HS-27A (cell line): Measurements from ENCODE around the gene RPUSD1.
"Not testable (repeated sequence)": the region's sequence is repeated elsewhere in the genome, so short reads cannot be mapped to it uniquely, and the experiment has no call there.

ENCODE experiments used
- DNase-seq: peaks from one replicate; pipeline ENCODE4 v3.0.0-alpha.2; 2012; ENCODE audit warnings: low read depth, missing footprints

RPUSD1 gene

DNA sequence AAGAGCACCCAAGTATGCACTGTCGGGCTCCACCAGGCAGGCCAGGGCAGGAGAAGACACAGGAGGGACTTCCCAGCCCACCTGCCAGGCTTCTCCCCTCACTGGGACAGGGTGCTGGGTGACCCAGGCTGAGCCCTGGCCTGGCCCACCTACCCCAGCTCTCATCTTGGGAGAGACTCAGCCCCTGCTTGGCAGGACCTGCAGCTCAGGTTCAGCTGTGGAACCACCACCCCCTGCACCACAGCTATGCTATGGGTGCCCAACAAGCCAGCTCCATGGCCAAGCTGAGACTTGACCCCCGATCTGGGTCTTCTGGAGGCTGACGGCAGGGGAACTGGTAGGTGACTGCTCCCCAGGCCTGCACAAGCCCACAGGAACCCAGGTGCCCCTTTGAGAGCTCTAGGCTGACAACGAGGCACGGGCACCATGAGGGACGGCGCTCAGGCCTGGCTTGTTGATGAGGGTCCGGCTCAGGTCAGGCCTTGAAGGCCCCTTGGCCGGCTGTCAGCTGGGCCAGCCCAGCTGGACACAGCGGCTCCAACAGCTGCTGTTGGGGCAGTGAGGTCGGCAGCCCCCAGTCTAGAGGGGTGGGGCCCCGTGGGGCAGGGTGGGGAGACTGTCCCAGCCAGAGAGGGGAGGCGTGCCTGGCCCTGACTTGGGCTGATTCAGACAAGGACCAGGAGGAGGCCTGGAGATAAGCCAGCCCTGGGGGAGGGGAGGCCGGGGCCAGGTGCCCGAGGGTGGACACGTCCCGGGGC, 4.6 kb downstream of the RPUSD1 start:
- no peak for DNase-seq

DNA sequence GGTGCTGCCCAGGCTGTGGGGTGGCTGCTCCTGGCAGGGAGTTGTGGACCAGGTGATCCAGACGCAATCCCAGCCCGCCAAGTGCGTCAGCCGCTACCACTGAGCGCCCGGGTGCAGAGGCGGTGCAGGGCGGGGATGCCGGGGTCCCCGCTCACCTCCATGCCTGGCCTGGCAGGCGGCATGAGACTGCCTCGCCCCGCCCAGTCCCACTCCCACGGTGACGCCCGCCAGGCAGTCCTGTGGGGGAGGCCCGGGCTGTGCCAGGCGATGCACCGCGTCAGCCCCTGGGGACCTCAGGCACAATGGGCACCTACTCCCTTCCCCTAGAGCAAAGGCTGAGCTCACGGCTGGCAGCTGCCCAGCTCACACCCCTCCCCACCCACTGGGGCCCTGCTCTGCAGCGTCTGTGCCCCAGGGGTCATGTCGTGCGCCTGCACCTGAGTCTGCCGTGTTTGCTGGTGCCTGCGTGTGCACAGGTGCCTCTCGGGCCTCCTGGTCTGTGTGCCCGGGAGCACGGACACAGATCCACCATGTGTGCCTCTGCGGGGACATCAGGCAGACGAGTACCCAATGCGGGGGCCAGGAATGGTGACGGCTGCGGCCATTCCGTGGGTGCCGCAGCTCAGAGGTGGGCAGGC, 5.3 kb downstream of the RPUSD1 start:
- no peak for DNase-seq

DNA sequence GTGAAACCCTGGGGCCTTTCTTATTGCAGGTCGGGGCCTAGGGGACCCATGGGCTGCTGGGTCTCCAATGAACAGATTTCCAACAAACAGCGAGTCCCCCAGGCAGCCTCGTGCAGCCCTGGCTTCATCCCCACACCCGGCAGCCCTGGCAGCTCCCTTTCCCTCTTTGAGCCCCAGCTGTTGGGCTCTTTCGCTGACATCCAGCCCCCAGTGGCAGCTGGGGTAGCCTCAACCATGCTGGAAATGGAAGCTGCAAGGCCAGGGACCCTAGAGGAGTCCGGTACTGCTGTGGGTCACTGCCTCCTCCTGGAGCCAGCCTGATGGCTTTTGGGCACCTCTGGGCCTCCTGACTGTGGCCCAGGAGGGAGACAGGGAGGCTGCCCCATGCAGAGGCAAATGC, 5.9 kb downstream of the RPUSD1 start:
- DNase-seq = no peak

DNA sequence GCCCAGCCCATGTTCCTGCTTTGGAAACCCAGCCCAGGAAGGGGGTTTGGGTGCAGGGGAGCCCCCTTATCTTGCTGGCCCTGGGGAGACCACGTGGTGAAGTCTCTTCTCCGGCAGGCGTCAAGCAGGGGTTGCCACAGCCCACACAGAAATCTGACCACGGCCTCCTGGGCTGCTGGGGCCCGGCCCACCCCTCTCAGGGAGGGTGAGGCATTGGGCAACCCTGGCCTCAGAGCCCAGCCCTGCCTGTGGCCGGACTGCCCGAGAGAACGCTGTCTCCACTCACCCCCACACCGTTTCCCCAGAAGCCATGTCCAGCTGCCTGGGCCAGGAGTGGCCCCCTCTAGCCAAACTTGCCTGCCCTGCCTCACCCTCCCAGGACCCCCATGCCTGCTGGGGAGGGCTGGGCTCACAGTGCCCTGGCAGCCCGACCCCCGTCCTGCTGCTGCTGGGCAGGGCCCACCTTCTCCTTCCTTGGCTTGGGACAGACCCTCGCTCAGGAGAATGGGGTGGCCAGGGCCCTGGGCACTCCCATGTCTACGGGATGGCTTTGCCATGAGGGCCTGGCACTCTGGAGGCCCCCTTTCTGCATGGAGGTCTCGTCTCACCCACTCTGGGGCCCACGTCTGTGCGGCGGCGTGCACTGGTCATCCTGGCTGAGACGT, 6.7 kb downstream of the RPUSD1 start:
- DNase-seq = no peak

DNA sequence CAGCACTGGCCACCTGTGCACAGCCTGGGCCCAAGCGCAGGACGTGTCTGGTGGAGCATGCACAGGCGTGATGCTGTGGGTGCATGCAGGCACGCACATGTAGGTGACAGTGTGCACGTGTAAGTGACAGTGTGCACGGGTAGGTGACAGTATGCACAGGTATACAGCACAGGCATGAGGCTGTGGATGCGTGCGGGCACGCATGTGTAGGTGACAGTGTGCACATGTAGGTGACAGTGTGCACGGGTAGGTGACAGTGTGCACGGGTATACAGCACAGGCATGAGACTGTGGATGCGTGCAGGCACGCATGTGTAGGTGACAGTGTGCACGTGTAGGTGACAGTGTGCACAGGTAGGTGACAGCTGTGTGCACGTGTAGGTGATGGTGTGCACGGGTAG, 7.9 kb downstream of the RPUSD1 start:
- DNase-seq = no peak

DNA sequence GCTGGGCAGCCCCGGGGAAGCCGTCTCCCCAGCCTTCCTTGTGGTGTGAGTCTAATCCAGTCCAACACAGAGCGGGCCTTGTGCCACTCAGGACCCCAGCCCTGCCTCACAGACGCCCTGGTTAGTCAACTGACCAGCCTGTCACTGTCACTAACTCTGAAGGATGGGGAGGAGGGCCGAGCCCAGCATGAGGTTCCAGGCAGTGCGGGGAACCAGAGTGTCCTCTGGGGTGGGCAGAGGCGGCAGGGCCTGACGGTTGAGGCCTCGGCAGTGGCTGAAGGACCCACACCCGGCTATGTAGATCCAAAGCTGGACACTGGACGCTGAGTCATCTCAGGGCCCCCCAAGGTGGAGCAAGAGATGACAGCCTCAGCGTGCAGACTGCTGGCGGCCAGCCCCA, 8.6 kb downstream of the RPUSD1 start:
- DNase-seq = no peak

DNA sequence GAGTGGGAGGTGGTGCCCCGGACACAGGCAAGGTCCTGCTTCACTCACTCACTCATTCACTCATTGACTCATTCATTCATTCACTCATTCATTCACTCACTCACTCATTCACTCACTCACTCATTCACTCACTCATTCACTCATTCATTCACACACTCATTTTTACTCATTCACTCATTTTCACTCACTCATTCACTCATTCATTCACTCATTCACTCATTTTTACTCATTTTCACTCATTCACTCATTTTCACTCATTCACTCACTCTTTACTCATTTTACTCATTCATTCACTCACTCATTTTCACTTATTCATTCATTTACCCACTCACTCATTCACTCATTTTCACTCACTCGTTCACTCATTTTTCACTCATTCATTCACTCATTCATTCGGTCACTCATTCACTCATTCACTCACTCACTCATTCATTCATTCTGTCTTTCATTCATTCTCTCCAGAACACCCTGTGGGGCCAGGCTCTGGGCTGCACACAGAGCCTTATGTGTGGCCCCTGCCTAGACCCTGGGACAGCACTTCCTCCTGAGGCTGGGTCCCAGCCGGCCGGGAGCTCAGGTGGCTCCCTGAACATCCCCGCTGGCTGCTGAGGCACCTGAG, 9.2 kb downstream of the RPUSD1 start:
- no peak for DNase-seq

DNA sequence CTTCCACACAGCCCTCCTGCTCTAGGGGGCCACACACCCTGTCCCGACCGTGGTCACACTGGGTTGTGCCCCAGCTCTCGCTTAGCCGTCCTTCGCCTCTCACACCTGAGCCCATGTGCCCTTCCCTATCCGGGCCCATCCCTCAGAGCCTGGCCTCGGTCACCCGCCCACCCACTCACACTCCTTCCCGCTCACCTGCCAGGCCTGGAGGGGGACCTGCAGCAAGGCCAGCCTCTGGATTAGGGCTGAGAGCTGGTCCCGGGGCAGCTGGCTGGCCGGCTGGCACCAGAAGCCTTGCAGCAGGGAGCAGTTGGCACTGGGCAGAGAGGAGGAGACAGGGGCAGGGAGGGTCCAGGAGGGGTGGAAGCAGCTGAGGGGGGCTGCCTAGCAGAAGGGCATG, 9.7 kb downstream of the RPUSD1 start:
- DNase-seq = no peak

DNA sequence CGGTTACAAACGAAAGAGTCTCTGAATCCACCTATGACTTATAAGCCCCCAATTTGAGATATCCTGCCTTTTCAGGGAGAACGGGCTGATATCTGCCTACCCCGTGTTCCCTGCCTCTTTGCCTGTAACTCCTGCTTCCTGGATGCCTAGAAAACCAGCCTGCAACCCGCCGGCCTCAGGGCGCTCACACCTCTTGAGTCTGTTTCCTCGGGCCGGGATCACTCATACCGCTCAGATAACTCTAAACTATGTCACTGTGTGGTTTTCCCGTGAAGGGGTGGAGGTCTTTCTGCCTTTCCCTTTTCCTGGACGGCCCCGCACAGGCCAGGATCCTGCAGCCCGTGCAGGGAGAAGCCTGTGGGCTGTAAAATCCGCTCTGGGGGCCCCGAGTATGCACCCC, 10.4 kb downstream of the RPUSD1 start:
- no peak for DNase-seq

DNA sequence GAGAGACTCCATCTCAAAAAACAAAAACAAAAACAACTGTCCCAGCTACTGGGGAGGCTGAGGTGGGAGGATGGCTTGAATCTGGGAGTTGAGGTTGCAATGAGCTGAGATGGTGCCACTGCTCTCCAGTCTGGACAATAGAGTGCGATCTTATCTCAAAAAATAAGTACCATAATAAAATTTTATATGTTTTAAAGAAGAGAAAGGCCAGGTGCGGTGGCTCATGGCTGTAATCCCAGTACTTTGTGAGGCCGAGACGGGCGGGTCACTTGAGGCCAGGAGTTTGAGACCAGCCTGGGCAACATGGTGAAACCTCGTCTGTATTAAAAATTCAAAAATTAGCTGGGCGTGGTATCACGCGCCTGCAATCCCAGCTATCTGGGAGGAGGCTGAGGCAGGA, 11.4 kb downstream of the RPUSD1 start:
- DNase-seq = no peak

DNA sequence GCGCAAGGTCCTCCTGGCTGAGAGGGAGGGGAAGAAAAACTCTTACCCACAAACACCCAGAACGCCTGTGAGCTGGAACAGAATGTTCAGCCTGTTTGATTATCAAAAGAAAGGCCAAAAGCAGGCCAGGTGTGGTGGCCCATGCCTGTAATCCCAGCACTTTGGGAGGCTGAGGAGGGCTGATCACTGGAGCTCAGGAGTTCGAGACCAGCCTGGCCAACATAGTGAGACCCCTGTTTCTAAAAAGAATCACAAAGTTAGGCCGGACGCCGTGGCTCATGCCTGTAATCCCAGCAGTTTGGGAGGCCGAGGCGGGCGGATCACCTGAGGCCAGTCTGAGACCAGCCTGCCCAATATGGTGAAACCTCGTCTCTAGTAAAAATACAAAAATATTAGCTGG, 11.9 kb downstream of the RPUSD1 start:
- DNase-seq = not testable (repeated sequence)

DNA sequence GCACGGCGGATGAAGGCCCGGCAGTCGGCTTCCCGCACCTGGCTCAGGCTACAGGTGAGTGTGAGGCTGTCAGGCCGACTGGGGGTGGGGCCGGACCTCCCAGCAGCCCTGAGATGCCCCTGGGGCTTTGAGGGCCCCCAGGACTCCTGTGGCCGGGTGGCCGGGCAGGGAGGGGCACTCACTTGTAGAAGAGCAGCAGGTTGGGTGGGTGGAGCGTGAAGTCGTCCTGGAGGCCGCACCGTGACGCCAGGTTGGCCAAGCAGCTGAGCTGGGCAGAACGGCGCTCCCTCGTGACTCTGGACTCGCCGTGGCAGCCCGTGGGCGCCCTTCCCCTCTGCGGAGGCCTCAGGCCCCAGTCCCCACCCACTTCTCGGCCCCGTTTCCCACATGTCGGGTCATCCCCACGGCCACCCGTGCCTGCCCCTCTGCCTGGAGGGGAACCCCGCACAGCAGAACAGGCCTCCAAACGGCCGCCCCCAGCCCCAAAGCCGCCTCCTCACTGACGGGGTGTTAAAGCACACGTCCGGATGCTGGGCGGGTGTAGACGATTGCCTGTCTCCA, 12.9 kb downstream of the RPUSD1 start:
- DNase-seq = no peak

DNA sequence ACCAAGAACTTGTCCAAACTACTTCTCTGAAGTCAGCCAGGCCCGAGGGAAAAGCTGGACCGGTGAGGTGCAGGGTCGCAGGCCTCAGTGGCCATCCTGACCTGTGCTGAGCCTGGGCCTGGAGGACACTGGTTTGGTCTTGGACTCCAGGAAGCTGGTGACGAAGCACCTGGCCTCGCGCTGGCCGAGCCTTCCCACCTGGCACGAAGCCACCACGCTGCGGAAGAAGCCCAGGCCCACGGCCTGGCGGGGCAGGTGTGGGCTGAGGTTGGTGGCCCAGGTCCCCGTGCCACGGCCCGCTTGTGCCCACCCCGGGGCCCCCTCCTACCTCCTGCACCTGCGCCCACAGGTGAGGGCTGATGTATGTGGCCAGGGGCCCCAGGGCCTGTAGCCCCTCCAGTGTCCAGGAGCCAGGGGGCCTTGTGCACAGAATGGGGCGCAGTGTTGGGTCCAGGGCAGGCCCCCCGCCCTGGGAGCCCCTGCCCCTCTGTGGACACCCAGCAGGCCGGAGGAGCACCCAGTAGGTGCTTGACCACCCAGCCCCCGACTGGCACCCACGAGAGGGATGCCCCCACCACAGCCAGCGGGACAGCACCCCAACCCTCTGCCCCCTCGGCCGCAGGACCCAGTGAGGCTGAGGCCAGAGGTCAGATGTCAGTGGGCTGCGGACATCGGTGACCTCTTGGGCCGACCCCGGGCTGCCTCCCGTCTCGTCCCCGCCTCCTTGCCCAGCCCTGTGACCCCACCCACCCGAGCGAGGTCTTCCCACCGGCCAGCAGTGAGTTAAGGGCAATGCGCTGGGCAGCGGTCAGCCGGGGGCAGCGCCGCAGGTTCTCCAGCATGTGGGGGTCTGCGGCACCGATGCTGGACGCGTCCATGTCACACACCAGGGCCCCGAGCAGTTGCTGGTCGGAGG, 13.8 kb downstream of the RPUSD1 start:
- DNase-seq = no peak

DNA sequence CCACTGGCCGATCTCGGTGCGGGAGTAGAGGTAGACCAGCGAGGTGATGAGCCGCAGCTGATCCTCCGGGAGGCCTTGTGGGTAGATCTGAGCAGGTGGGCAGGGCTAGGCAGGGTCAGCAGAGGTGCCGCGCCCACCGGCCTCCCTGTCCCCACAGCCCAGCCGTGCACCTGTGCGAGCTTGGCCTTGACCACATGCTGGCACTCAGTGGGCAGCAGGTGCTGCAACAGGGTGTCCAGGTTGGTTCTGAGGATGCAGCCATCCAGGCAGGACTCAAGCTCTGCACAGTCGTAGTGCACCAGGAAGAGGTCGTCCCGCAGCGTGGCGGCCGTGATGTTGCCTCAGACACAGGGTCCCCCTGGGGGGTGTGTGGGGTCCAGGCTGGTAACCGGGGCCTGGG, 15.2 kb downstream of the RPUSD1 start:
- DNase-seq = no peak

DNA sequence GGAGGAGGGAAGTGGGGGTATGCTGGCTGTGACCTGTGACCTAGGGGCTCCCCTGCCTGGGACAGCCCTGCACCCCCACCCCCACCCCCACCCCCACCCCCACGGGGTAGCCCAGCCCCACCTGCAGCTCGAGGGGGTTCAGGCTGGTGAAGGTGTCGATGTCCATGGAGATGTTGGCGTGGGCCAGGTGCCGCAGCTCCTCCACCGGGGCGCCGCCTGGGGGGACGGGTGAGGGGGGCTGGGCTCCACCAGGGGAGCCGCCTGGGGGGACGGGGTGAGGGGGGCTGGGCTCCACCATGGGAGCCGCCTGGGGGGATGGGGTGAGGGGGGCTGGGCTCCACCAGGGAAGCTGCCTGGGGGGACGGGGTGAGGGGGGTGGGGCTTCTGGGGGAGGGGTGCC, 17.8 kb downstream of the RPUSD1 start:
- DNase-seq = no peak

DNA sequence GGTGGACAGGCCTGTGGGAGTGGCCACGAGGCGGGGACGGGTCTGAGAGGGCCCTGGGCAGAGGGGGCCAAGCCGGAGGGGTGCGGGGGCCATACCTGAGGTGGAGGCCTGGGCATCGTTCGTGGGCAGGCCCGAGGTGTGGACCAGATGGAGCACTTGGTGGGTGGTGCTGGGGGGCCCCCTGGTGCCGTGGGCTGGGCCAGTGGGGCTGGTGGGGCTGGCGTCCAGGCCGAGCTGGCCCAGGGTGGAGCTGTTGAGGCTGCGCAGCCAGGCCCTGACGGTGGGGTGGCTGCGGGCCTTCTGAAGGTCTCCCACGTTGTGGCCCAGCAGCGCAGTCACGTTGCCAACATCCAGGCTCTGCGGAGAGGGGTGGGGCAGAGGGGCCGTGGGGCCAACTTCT, 18.2 kb downstream of the RPUSD1 start:
- DNase-seq = no peak

DNA sequence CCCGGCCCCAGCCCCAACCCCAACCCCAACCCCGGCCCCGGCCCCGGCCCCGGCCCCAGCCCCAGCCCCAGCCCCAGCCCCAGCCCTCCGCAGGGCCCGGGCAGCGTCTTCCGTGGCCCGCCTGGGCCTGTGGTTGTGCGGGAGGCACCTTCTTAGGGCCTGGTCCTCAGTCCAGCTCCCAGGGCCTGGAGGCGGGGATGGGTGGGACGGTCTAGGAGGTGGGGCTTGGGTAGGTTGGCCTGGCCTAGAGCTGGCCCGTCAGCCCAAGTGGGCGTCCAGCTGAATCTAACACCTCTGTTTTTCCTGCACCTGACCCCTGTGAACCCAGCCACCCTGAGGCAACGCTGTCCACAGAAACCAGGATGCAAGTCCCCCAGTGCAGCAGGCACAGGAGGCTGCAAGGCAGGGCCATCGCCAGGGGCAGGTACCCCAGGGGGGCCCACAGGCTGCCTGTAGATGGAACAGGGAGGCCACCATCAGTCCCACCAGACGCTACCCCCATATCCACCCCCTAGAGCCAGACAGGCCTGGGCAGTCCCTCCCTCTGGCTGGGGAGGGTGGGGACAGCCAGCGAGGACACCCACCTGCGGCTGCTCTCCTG, 18.9 kb downstream of the RPUSD1 start:
- DNase-seq = no peak

DNA sequence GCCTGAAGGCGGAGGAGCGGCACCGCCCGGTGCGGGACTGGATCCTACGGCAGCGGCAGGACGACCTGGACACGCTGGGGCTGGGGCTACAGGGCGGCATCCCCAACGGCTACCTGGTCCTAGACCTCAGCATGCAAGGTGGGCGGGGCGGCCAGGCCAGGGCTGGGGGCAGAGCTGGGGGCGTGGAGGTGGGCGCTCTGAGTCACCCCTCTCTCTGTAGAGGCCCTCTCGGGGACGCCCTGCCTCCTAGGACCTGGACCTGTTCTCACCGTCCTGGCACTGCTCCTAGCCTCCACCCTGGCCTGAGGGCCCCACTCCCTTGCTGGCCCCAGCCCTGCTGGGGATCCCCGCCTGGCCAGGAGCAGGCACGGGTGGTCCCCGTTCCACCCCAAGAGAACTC, 19.8 kb downstream of the RPUSD1 start:
- no peak for DNase-seq

DNA sequence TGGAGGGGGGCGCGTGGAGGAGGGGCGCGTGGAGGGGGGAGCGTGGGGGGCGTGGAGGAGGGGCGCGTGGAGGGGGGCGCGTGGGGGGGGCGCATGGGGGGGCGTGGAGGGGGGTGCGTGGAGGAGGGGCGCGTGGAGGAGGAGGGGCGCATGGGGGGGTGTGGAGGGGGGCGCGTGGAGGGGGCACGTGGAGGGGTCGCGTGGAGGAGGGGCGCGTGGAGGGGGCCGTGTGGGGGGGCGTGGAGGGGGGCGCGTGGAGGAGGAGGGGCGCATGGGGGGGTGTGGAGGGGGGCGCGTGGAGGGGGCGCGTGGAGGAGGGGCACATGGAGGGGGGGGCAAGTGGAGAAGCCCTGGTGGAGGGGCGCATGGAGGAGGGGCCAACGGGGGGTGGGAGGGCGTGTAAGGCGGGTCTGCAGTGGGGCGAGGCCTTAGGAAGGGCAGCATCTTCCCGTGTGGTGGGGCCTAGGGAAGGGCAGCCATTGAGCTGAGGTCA, 20.4 kb downstream of the RPUSD1 start:
- no peak for DNase-seq

DNA sequence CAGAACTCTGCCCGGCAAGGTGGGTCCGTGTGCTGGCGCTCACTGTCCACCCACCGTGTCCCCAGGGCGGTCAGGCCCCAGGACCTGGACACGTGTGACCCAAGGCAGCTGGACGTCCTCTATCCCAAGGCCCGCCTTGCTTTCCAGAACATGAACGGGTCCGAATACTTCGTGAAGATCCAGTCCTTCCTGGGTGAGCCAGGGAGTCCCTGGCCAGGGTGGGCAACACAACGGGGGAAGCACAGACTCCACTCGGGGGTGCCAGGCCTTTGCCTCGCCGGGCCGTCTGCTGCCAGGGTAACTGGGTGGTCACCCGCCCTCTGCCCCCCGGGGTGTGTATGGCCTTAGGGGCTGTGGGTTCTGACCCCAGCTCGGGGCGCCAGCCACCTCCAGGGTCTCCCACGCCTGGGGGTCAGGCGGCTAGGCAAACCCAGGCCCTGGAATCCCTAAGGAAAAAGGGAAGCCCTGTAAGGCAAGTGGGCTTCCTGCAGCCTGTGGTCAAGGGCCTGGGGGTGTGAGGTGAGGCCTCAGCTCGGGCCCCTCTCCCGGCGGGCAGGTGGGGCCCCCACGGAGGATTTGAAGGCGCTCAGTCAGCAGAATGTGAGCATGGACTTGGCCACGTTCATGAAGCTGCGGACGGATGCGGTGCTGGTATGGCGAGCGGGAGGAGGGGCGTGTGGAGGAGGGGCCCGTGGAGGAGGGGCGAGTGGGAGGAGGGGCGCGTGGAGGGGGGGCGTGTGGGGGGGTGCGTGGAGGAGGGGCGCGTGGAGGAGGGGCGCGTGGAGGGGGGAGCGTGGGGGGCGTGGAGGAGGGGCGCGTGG, 21.2 kb downstream of the RPUSD1 start:
- no peak for DNase-seq
